ENCODE results near the gene GAS6.
A peak's percentile ranks its signal among the peaks of the same experiment; 100 is the strongest.

The GAS6 gene

DNA sequence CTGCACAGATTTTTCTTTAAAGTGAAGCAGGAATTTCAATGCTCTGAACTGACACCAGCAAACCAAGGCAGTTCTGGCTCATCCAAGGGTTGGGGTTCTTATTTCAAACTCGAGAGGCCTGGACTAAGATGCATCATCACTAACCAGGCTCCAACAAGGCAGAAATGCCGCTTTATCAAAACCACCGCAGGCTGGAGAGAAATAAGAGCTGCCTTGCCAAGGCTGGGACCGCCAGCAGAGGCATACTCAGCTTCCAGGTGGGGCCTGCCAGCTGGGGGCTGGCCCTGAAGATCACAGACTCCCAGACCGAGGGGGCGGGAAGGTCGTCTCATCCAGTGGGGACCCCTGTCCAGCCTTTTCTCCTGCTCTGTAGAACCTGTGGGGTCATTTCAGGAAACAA is 37.4 kb upstream of the GAS6 start:
- TF ChIP-seq, protein P1, sequence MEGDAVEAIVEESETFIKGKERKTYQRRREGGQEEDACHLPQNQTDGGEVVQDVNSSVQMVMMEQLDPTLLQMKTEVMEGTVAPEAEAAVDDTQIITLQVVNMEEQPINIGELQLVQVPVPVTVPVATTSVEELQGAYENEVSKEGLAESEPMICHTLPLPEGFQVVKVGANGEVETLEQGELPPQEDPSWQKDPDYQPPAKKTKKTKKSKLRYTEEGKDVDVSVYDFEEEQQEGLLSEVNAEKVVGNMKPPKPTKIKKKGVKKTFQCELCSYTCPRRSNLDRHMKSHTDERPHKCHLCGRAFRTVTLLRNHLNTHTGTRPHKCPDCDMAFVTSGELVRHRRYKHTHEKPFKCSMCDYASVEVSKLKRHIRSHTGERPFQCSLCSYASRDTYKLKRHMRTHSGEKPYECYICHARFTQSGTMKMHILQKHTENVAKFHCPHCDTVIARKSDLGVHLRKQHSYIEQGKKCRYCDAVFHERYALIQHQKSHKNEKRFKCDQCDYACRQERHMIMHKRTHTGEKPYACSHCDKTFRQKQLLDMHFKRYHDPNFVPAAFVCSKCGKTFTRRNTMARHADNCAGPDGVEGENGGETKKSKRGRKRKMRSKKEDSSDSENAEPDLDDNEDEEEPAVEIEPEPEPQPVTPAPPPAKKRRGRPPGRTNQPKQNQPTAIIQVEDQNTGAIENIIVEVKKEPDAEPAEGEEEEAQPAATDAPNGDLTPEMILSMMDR (IDR thresholded peaks at IDR 0.05): no peak
- no peaks in the 10 kb centered on the region for H3K36me3 Mint-ChIP-seq (ENCODE audit: low read depth)
- H3K9me3 Mint-ChIP-seq: peaks cover 15% of the 10 kb centered on the region
- H3K4me1 Mint-ChIP-seq: peaks cover 5% of the 10 kb centered on the region
- no peak for DNase-seq
- H3K27ac Mint-ChIP-seq: no peak overlapping the region
- H3K4me3 Mint-ChIP-seq: no peak overlapping the region
- peaks cover 7% of the 10 kb centered on the region for H3K27me3 Mint-ChIP-seq (ENCODE audit: low read depth, poor library complexity)

DNA sequence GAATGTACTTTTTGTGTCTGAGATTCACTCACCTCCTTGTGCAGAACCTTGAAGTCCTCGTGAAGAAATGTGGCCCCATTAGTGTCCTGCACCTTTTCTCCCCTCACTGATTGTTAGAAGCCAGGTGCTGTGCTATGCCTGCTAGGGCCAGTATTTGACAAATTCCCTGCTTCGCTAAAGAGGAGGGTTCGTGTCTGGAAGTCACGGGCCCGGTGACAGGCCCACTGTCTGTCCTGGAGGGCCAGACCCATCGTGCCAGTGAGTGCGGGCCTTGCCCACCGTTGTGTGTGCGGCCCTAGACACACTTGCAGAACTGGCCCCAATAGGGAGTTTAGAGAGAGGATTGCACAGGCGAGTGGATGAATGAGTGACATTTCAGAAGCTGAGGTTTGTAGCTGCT is 36.8 kb upstream of the GAS6 start:
- Mint-ChIP-seq H3K9me3 (peaks cover 16% of the 10 kb centered on the region), H3K4me3 (no peak overlapping the region), H3K4me1 (peaks cover 5% of the 10 kb centered on the region), H3K27me3 (ENCODE audit: low read depth, poor library complexity) (peaks cover 7% of the 10 kb centered on the region), H3K27ac (peak overlapping the region; percentile 40), H3K36me3 (ENCODE audit: low read depth) (no peaks in the 10 kb centered on the region)
- TF ChIP-seq, protein P1 (IDR thresholded peaks at IDR 0.05): no peak
- no peak for DNase-seq

DNA sequence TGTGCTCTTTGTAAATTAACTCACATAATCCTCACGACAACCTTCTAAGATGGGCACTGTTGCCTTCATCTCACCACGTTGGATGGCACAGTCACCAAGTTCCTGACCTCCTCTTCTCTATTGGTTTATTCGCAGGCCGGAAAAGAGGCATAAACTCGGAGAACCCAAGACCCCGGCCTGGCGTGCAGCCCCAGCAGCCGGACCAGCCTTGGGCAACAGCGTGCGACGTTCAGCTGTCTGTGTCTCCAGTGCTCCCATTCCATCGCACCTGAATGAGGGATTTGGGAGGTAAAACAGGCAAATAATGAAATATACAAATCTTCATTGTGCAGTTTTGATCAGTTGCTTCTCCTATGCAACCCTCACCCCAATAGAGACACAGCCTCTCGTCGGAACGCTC is 34.5 kb upstream of the GAS6 start:
- TF ChIP-seq, protein P1 (IDR thresholded peaks at IDR 0.05): no peak
- Mint-ChIP-seq H3K4me1 (peaks cover 5% of the 10 kb centered on the region), H3K9me3 (peaks cover 33% of the 10 kb centered on the region), H3K27me3 (ENCODE audit: low read depth, poor library complexity) (peaks cover 10% of the 10 kb centered on the region), H3K27ac (no peak overlapping the region), H3K4me3 (no peak overlapping the region), H3K36me3 (ENCODE audit: low read depth) (no peaks in the 10 kb centered on the region)
- DNase-seq: no peak

DNA sequence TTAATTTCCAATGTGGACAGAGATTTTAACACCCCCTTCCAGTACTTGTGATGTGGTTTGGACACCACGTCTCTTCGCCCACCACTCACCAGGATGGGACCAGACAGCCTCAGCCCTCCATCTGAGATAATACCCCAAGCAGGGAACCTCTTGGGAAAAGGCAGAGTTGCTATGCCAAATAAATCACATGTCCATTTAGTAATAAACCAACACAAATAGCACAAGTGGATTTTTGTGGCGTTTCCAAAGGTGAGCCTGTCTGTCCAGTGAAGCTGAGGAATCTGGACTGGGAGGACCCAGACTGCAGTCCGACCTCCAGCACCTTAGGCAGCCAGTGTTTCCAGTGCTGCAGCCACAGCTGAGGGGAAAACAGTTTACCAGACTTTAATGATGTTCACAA is 34.1 kb upstream of the GAS6 start:
- H3K36me3 Mint-ChIP-seq (ENCODE audit: low read depth): no peaks in the 10 kb centered on the region
- TF ChIP-seq, protein P1 (IDR thresholded peaks at IDR 0.05): no peak
- no peak overlapping the region for H3K27ac Mint-ChIP-seq
- H3K4me3 Mint-ChIP-seq: no peak overlapping the region
- DNase-seq: no peak
- peaks cover 5% of the 10 kb centered on the region for H3K4me1 Mint-ChIP-seq
- peaks cover 10% of the 10 kb centered on the region for H3K27me3 Mint-ChIP-seq (ENCODE audit: low read depth, poor library complexity)
- H3K9me3 Mint-ChIP-seq: peaks cover 36% of the 10 kb centered on the region

DNA sequence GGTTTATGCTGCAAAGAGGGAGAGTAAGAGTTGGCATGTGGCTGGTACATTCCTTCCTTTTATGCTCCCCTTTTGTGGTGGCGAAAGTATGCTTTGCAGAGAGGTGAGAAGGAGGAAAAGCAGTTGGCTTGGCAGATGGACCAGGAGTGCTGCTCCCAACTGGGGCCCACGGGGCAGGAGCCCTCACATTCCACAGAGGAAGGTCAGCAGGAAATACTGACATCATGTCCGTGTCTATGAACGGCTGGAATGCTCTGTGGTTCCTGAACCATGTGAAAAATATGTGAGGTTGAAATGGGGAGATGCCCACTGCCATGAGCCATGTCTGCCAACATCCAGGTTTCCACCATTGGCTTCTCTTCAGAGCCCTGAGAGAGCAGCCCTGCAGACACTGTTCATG is 33.3 kb upstream of the GAS6 start:
- no peaks in the 10 kb centered on the region for H3K36me3 Mint-ChIP-seq (ENCODE audit: low read depth)
- H3K27ac Mint-ChIP-seq: no peak overlapping the region
- H3K9me3 Mint-ChIP-seq: peaks cover 44% of the 10 kb centered on the region
- peaks cover 5% of the 10 kb centered on the region for H3K4me1 Mint-ChIP-seq
- peaks cover 12% of the 10 kb centered on the region for H3K27me3 Mint-ChIP-seq (ENCODE audit: low read depth, poor library complexity)
- H3K4me3 Mint-ChIP-seq: no peak overlapping the region
- TF ChIP-seq, protein P1 (IDR thresholded peaks at IDR 0.05): no peak
- DNase-seq: no peak

DNA sequence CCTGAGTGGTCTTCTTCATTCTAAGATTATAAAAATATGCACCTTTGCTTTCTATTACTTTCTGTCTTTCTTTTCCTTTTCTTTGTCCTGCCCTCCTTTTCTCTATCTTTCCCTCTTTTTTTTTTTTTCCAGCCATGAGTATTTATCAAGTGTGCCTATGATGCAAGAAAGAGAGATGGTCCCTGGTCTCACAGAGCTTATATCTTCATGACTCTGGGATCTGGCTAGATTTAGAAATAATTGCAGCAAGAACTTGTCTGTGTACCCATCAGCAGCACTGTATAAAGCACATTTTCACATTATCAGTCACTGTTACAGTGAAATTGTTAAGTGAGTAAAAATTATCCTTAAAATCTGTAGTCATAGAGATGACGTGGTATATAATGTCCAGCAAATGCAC is 31.6 kb upstream of the GAS6 start:
- Mint-ChIP-seq H3K9me3 (peaks cover 53% of the 10 kb centered on the region), H3K4me1 (no peaks in the 10 kb centered on the region), H3K4me3 (no peak overlapping the region), H3K27ac (no peak overlapping the region), H3K27me3 (ENCODE audit: low read depth, poor library complexity) (peaks cover 6% of the 10 kb centered on the region), H3K36me3 (ENCODE audit: low read depth) (no peaks in the 10 kb centered on the region)
- no peak for DNase-seq
- TF ChIP-seq, protein P1 (IDR thresholded peaks at IDR 0.05): no peak
